ENCODE data around the gene CSF1. TPM values are rescaled to one million over a fixed set of nuclear protein-coding genes. Genes with fewer than 3 reads are reported as not detected.

CSF1 gene
- total and polyA plus RNA-seq, 2 of the 13 experiments (the other 11 are each of a cell fraction or from before 2014, with no cell fraction given), result 4.6 to 13.3 TPM

GRCh38 chr1:109942434-109942833, 31.8 kb downstream of the CSF1 start:
- in situ Hi-C loops (cut with HindIII; ENCODE audit: extremely low pct_ligation_motif_present, low pct_unique_long_range_greater_than_20kb), result no loop called here
- CTCF ChIA-PET (ENCODE audit: low intra/inter-chr PET ratio, low total read pairs), result no interaction called here
- Histone ChIP-seq H3K4me1 (ENCODE audit: insufficient read depth, low read length) (peaks cover 12% of the 10 kb centered on the region), H2AFZ (ENCODE audit: low read length) (no peak overlapping the region), H3K9me3 (ENCODE audit: low read length) (peaks cover 5% of the 10 kb centered on the region), H3K9ac (ENCODE audit: insufficient read depth, low read depth, low read length) (no peak overlapping the region), H3K27me3 (ENCODE audit: control insufficient read depth in 1 of 2, insufficient read depth in 2 of 2, low read length in 2 of 2) (no peaks in the 10 kb centered on the region), H3K36me3 (replicated peaks in 1 of 2; ENCODE audit: control insufficient read depth in 1 of 2, insufficient read depth in 2 of 2, low read length in 2 of 2) (no peaks in the 10 kb centered on the region), H3K79me2 (ENCODE audit: insufficient read depth, low read length) (no peaks in the 10 kb centered on the region), H3K4me3 (replicated peaks in 1 of 3; ENCODE audit: insufficient read depth in 1 of 3, low read depth in 2 of 3, low read length in 3 of 3) (no peak overlapping the region), H3K4me2 (ENCODE audit: low read depth, low read length) (no peak overlapping the region), H3K27ac (ENCODE audit: extremely low read length, insufficient read depth, low read length) (no peak overlapping the region), H4K20me1 (ENCODE audit: insufficient read depth, low read length) (no peaks in the 10 kb centered on the region)
- WGBS (ENCODE audit: low lambda C conversion rate), result 26% methylated on average over 2 of the region's 2 CpGs
- no peak for DNase-seq (ENCODE audit: low spot score)
- FAIRE-seq, result no peak
- intact Hi-C loops (cut with micrococcal nuclease; ENCODE audit: unreplicated experiment), result no loop called here
- POLR2A ChIA-PET, result no interaction called here
- TF ChIP-seq, protein P1, sequence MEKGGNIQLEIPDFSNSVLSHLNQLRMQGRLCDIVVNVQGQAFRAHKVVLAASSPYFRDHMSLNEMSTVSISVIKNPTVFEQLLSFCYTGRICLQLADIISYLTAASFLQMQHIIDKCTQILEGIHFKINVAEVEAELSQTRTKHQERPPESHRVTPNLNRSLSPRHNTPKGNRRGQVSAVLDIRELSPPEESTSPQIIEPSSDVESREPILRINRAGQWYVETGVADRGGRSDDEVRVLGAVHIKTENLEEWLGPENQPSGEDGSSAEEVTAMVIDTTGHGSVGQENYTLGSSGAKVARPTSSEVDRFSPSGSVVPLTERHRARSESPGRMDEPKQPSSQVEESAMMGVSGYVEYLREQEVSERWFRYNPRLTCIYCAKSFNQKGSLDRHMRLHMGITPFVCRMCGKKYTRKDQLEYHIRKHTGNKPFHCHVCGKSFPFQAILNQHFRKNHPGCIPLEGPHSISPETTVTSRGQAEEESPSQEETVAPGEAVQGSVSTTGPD (CRISPR knock-in tag; IDR thresholded peaks at IDR 0.05), result no peak
- no peak for ATAC-seq
- no TSS peak for BruUV-seq (replicated peaks)

DNA sequence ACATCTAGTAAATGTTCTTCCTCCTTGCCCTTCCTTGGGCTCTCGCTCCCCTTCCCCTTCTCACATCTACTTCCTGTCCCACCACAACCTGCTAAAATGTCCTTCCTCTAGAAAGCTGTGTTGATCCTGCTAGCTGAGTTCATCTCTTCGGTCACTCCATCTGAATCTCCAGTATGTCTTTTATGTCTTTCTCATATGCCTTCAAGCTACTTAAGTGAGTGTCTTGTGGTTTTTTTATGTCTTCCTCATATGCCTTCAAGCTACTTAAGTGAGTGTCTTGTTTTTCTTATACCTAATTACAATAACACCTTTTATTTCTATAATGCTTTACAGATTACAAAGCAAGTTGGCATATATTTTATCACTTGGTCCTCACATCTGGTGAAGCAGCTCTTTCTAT, 33.9 kb downstream of the CSF1 start:
- H3K4me3 ChIP-seq (replicated peaks in 1 of 3; ENCODE audit: insufficient read depth in 1 of 3, low read depth in 2 of 3, low read length in 3 of 3), result no peak overlapping the region
- BruUV-seq (replicated peaks), result no TSS peak
- no peak overlapping the region for H3K27ac ChIP-seq (ENCODE audit: extremely low read length, insufficient read depth, low read length)

More for the DNA sequence above, 33.9 kb downstream of the CSF1 start:
- ChIA-PET POLR2A (interaction anchor here (1.1 to 1.6 kb wide), 2 partner anchors 9 to 15 kb away, joined by 3 to 5 read pairs; no protein-coding TSS in a partner anchor), CTCF (ENCODE audit: low intra/inter-chr PET ratio, low total read pairs) (no interaction called here)
- Histone ChIP-seq H3K9me3 (ENCODE audit: low read length) (no peaks in the 10 kb centered on the region), H3K9ac (ENCODE audit: insufficient read depth, low read depth, low read length) (no peak overlapping the region), H3K4me2 (ENCODE audit: low read depth, low read length) (no peak overlapping the region), H3K4me1 (ENCODE audit: insufficient read depth, low read length) (peaks cover 33% of the 10 kb centered on the region), H3K27me3 (ENCODE audit: control insufficient read depth in 1 of 2, insufficient read depth in 2 of 2, low read length in 2 of 2) (no peaks in the 10 kb centered on the region), H2AFZ (ENCODE audit: low read length) (no peak overlapping the region), H3K36me3 (replicated peaks in 1 of 2; ENCODE audit: control insufficient read depth in 1 of 2, insufficient read depth in 2 of 2, low read length in 2 of 2) (no peaks in the 10 kb centered on the region), H3K79me2 (ENCODE audit: insufficient read depth, low read length) (no peaks in the 10 kb centered on the region), H4K20me1 (ENCODE audit: insufficient read depth, low read length) (no peaks in the 10 kb centered on the region)
- in situ Hi-C loops (cut with HindIII; ENCODE audit: extremely low pct_ligation_motif_present, low pct_unique_long_range_greater_than_20kb), result no loop called here
- intact Hi-C loops (cut with micrococcal nuclease; ENCODE audit: unreplicated experiment), result no loop called here
- DNase-seq (ENCODE audit: low spot score), result no peak
- TF ChIP-seq ZNF567 (CRISPR knock-in tag; IDR thresholded peaks at IDR 0.05; ENCODE audit: borderline replicate concordance), result no peak
- no peak for TF ChIP-seq CCDC6 (CRISPR knock-in tag; IDR thresholded peaks at IDR 0.05)
- TF ChIP-seq TBX3 (IDR thresholded peaks at IDR 0.05; ENCODE audit: borderline replicate concordance), result no peak
- no peak for TF ChIP-seq ZNF776 (CRISPR knock-in tag; IDR thresholded peaks at IDR 0.05)
- no peak for TF ChIP-seq CENPX (CRISPR knock-in tag; IDR thresholded peaks at IDR 0.05)
- TF ChIP-seq IKZF4 (CRISPR knock-in tag; IDR thresholded peaks at IDR 0.05; ENCODE audit: borderline replicate concordance, low read depth, not compliant biosample characterization), result no peak
- no peak for TF ChIP-seq ZSCAN31 (CRISPR knock-in tag; IDR thresholded peaks at IDR 0.05; ENCODE audit: low read depth)
- no peak for TF ChIP-seq BRCA1 (CRISPR knock-in tag; IDR thresholded peaks at IDR 0.05)
- TF ChIP-seq RFX5 (IDR thresholded peaks at IDR 0.05; ENCODE audit: low read depth, low read length), result no peak
- TF ChIP-seq HOXA5 (CRISPR knock-in tag; IDR thresholded peaks at IDR 0.05), result no peak
- TF ChIP-seq KLF6 (CRISPR knock-in tag; IDR thresholded peaks at IDR 0.05), result no peak
- no peak for TF ChIP-seq SMARCE1 (IDR thresholded peaks at IDR 0.05; ENCODE audit: borderline replicate concordance)
- TF ChIP-seq, protein P2, sequence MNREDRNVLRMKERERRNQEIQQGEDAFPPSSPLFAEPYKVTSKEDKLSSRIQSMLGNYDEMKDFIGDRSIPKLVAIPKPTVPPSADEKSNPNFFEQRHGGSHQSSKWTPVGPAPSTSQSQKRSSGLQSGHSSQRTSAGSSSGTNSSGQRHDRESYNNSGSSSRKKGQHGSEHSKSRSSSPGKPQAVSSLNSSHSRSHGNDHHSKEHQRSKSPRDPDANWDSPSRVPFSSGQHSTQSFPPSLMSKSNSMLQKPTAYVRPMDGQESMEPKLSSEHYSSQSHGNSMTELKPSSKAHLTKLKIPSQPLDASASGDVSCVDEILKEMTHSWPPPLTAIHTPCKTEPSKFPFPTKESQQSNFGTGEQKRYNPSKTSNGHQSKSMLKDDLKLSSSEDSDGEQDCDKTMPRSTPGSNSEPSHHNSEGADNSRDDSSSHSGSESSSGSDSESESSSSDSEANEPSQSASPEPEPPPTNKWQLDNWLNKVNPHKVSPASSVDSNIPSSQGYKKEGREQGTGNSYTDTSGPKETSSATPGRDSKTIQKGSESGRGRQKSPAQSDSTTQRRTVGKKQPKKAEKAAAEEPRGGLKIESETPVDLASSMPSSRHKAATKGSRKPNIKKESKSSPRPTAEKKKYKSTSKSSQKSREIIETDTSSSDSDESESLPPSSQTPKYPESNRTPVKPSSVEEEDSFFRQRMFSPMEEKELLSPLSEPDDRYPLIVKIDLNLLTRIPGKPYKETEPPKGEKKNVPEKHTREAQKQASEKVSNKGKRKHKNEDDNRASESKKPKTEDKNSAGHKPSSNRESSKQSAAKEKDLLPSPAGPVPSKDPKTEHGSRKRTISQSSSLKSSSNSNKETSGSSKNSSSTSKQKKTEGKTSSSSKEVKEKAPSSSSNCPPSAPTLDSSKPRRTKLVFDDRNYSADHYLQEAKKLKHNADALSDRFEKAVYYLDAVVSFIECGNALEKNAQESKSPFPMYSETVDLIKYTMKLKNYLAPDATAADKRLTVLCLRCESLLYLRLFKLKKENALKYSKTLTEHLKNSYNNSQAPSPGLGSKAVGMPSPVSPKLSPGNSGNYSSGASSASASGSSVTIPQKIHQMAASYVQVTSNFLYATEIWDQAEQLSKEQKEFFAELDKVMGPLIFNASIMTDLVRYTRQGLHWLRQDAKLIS (CRISPR knock-in tag; IDR thresholded peaks at IDR 0.05), result no peak
- TF ChIP-seq MXD4 (CRISPR knock-in tag; IDR thresholded peaks at IDR 0.05), result no peak
- TF ChIP-seq CHCHD3 (CRISPR knock-in tag; IDR thresholded peaks at IDR 0.05), result no peak
- 94% methylated on average over 2 of the region's 2 CpGs for WGBS (ENCODE audit: low lambda C conversion rate)
- ATAC-seq, result no peak
- no peak for FAIRE-seq

Measured in HepG2 (cell line).